Measurements from ENCODE around the gene TMEM129. TPM values are rescaled to one million over a fixed set of nuclear protein-coding genes. Genes with fewer than 3 reads are reported as not detected.

TMEM129 gene
- total RNA-seq, 1 experiment from 2014 or later, result 41.2 TPM

- H3K4me1 ChIP-seq (replicated peaks; ENCODE audit: insufficient read depth), result peaks cover 5% of the 10 kb centered on the region
- 0 out of 2 replicates have a peak, but pooled peaks cover 1% of the 10 kb centered on the region for H4K20me1 ChIP-seq (ENCODE audit: insufficient read depth)
- no peak overlapping the region for H3K27ac ChIP-seq
- H3F3A ChIP-seq (ENCODE audit: insufficient read depth, low read depth), result peaks cover 11% of the 10 kb centered on the region
- H3K27me3 ChIP-seq (ENCODE audit: insufficient read depth, low read depth), result no peaks in the 10 kb centered on the region
- no peak overlapping the region for H3K4me2 ChIP-seq
- TF ChIP-seq EZH2 (IDR thresholded peaks at IDR 0.05; ENCODE audit: low read depth) (no peak), CTCF (conservative IDR thresholded peaks at IDR 0.05) (no peak)
- BruUV-seq (replicated peaks), result no TSS peak
- peaks cover 69% of the 10 kb centered on the region for H3K36me3 ChIP-seq (ENCODE audit: low read depth)
- CTCF ChIA-PET, result no interaction called here
- no peak overlapping the region for H2AFZ ChIP-seq
- POLR2A ChIA-PET (ENCODE audit: unreplicated experiment), result no interaction called here
- no peak for DNase-seq
- peaks cover 31% of the 10 kb centered on the region for H3K79me2 ChIP-seq (ENCODE audit: low read depth)
- H3K9me2 ChIP-seq (ENCODE audit: insufficient read depth), result no peaks in the 10 kb centered on the region
- intact Hi-C loops (cut with micrococcal nuclease; ENCODE audit: unreplicated experiment), result no loop called here
- H3K9me3 ChIP-seq (ENCODE audit: insufficient read depth, low read depth), result peaks cover 21% of the 10 kb centered on the region
- no peak overlapping the region for H3K4me3 ChIP-seq
Observed at GRCh38 chr4:1736812-1737211, 15.7 kb upstream of the TMEM129 start.

DNA sequence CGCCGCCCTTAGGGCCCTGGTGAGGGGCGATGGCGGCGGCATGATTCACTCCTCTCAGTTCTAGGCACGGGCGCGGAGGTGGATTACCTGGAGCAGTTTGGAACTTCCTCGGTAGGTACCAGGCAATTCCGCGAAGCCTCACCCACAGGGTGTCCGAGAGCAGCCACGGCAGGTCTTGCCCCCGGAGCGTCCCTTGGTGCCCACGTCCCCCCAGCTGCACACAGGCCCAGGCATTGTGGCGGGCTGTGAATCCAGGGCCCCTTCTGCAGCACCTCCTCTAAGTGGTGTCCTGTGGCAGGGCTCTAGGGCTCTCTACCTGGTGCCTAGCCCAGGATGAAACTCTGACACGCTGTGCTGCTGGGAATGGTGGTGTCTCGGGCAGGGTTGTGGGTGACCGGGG is 14.1 kb upstream of the TMEM129 start:
- Histone ChIP-seq H3K9me3 (ENCODE audit: insufficient read depth, low read depth) (peaks cover 21% of the 10 kb centered on the region), H3K27me3 (ENCODE audit: insufficient read depth, low read depth) (no peaks in the 10 kb centered on the region), H3K4me1 (replicated peaks; ENCODE audit: insufficient read depth) (peaks cover 20% of the 10 kb centered on the region), H3K79me2 (ENCODE audit: low read depth) (peaks cover 42% of the 10 kb centered on the region), H2AFZ (no peak overlapping the region), H3K4me3 (no peak overlapping the region), H3K27ac (no peak overlapping the region), H3F3A (ENCODE audit: insufficient read depth, low read depth) (peaks cover 25% of the 10 kb centered on the region), H4K20me1 (ENCODE audit: insufficient read depth) (0 out of 2 replicates have a peak, but pooled peaks cover 6% of the 10 kb centered on the region), H3K36me3 (ENCODE audit: low read depth) (peaks cover 73% of the 10 kb centered on the region), H3K4me2 (no peak overlapping the region), H3K9me2 (ENCODE audit: insufficient read depth) (no peaks in the 10 kb centered on the region)
- ChIA-PET POLR2A (ENCODE audit: unreplicated experiment) (no interaction called here), CTCF (no interaction called here)
- no TSS peak for BruUV-seq (replicated peaks)
- intact Hi-C loops (cut with micrococcal nuclease; ENCODE audit: unreplicated experiment), result no loop called here
- DNase-seq, result no peak
- TF ChIP-seq CTCF (conservative IDR thresholded peaks at IDR 0.05) (no peak), EZH2 (IDR thresholded peaks at IDR 0.05; ENCODE audit: low read depth) (no peak)

GRCh38 chr4:1732911-1733310 is 11.8 kb upstream of the TMEM129 start:
- H4K20me1 ChIP-seq (ENCODE audit: insufficient read depth), result peaks cover 9% of the 10 kb centered on the region; the same call in 1 of the 2 replicates
- H3K4me2 ChIP-seq, result no peak overlapping the region
- H3K9me3 ChIP-seq (ENCODE audit: insufficient read depth, low read depth), result peaks cover 15% of the 10 kb centered on the region
- TF ChIP-seq CTCF (conservative IDR thresholded peaks at IDR 0.05) (no peak), EZH2 (IDR thresholded peaks at IDR 0.05; ENCODE audit: low read depth) (no peak)
- no TSS peak for BruUV-seq (replicated peaks)
- H3K27me3 ChIP-seq (ENCODE audit: insufficient read depth, low read depth), result no peaks in the 10 kb centered on the region
- peaks cover 43% of the 10 kb centered on the region for H3K4me1 ChIP-seq (replicated peaks; ENCODE audit: insufficient read depth)
- POLR2A ChIA-PET (ENCODE audit: unreplicated experiment), result no interaction called here
- no peak overlapping the region for H3K4me3 ChIP-seq
- intact Hi-C loops (cut with micrococcal nuclease; ENCODE audit: unreplicated experiment), result no loop called here
- no peak for DNase-seq
- H3K79me2 ChIP-seq (ENCODE audit: low read depth), result peaks cover 63% of the 10 kb centered on the region
- H3F3A ChIP-seq (ENCODE audit: insufficient read depth, low read depth), result peaks cover 39% of the 10 kb centered on the region
- CTCF ChIA-PET, result no interaction called here
- H2AFZ ChIP-seq, result no peak overlapping the region
- peaks cover 65% of the 10 kb centered on the region for H3K36me3 ChIP-seq (ENCODE audit: low read depth)
- no peaks in the 10 kb centered on the region for H3K9me2 ChIP-seq (ENCODE audit: insufficient read depth)
- no peak overlapping the region for H3K27ac ChIP-seq

All from PC-9 (cell line).